ENCODE measurements around the gene ST6GALNAC4.

- TF ChIP-seq CTCF (optimal IDR thresholded peaks at IDR 0.05 in 1 of 3, IDR thresholded peaks at IDR 0.05 in 1 of 3, conservative IDR thresholded peaks at IDR 0.05 in 1 of 3; ENCODE audit: extremely low read depth in 1 of 3, insufficient read depth in 2 of 3, low read length in 3 of 3) (no peak), EZH2 (IDR thresholded peaks at IDR 0.05; ENCODE audit: low read length) (no peak)
Observed at GRCh38 chr9:127860260-127860659, 56.6 kb downstream of the ST6GALNAC4 start.
